22Rv1 (cell line): Measurements from ENCODE around the gene ITGAV.

ENCODE experiments used
- H3K27ac ChIP-seq: fragments of 450-650 bp; 2 replicates; pipeline ENCODE4 v1.5.1; 2017
- CTCF ChIP-seq: fragments of 450-650 bp; IDR thresholded peaks from 2 replicates; pipeline ENCODE4 v1.5.1; 2017; ENCODE audit warnings: mild to moderate bottlenecking
- ZFX ChIP-seq: fragments of 450-650 bp; IDR thresholded peaks from 2 replicates; pipeline ENCODE4 v1.6.1; 2017; ENCODE audit warnings: antibody characterized with exemption, borderline replicate concordance

Gene ITGAV

GRCh38 chr2:186590350-186590758 is 498 bp downstream of the ITGAV start:
- H3K27ac ChIP-seq: peak overlapping the region; percentile 74
- no peak for TF ChIP-seq ZFX
- no peak for TF ChIP-seq CTCF

DNA sequence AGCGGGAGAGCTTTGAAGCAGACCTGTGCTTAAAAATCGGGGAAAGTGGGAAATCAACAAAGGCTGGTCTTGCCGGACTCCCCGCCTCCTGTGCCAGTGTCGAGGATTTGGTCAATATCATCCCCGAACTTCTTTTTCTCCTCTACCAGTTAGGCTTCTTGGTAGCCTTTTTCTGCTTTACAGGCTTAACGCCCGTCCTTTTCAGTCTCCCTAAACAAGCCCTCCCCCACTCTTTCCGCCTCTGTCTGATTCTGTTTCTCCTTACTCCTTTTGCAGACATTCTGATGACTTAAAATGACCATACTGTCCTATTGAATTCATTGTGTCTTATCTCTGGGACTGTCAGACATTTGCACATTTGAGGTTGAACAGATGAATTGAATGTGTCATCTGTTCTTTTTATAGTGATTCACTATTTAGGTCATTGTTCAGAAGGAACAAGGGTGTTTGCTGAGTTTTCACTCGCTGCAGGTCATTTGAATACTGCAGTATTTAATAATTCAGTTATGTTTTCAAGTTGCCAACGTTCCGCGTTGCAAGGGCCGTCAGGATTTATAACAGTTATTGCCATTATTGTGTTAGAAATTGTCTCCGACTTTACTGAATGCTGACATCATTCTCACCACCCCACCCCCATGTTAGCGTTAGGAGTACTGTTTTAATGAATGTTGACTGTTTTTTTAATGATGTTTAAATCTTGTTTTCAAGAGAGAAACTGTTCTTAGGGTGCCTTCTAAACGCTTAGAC is 1.1 kb downstream of the ITGAV start:
- TF ChIP-seq ZFX: no peak
- H3K27ac ChIP-seq: peak overlapping the region; percentile 74

- H3K27ac ChIP-seq: no peak overlapping the region
- no peak for TF ChIP-seq CTCF
- no peak for TF ChIP-seq ZFX
Measured at GRCh38 chr2:186591506-186591890, 1.6 kb downstream of the ITGAV start.

DNA sequence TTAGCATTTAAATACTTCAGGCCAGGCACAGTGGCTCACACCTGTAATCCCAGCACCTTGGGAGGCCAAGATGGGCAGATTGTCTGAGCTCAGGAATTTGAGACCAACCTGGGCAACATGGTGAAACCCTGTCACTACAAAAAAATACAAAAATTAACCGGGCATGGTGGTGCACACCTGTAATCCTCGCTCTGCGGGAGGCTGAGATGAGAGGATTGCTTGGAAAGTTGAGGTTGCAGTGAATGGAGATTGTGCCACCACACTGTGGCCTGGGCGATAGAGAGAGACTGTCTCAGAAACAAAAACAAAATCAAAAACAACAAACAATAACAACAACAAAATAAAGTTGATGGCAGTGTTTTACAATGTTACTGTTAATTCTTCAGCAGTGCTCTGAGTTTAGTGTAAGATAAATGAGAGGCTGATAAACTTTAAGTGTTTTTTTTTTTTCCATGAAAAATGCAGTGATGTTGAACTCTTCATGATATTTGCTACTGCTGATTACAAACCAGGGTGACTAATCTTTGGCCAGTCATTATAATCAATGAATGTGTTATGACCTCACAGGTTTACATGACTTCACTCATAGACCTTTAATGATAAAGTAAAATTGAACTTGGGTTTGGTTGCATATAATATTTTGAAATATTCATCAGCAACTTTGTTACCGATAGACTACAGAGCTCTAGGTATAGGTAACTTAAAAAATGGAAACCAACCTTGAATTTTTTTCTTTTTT is 2.5 kb downstream of the ITGAV start:
- no peak for TF ChIP-seq CTCF
- no peak for TF ChIP-seq ZFX

DNA sequence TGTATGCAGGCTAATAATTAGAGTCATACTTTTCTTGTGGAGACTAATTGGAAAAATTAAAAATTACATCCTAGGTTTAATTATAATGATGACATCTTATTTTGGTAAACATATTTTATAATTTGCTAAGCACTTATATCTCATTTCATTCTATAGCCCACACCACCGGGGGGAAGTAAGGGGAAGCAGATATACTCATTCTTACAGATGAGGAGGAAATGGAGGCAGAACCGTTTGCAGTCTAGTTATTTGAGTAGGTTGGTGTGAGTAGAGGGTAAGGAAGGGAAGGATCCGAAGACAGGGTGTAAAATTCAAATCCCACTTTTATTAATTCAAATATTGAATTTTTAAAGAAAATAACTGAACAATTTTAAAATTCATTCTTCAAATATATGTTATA is 3.7 kb downstream of the ITGAV start:
- TF ChIP-seq ZFX: no peak
- TF ChIP-seq CTCF: no peak
- H3K27ac ChIP-seq: no peak overlapping the region

More for the DNA sequence above, 2.5 kb downstream of the ITGAV start:
- no peak overlapping the region for H3K27ac ChIP-seq

DNA sequence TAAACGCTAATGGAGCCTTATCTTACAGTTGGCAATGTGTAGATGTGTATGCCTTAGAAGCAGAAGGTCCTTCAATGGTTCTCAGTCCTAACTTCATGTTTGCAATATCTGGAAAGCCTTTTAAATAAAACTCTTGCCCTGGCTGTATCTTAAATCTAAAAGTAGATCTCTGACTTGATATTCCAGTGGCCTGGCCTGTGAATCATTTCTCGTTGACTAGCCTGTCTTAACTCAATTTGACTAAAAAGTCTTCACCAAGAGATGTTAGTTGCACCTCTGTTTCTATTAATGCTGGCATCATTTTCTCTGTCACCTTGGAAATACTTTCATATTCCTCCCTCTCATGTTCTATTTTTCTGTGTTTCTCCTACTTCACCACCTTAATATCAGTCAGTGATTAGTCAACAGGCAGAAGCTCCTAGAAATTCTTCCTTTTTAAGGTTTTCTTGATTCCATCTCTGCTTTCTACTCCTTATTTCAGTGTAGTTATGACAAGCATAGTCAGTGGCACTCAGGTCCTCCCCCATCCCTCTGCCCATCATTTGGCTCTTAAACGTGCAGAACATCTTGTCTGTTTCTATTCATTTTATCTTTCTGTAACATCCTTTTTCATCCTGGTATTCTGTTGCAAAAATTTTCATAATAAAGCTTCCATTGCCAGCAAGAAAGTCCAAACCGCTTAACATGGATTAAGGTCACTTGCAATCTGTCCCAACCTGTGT is 4.3 kb downstream of the ITGAV start:
- H3K27ac ChIP-seq: no peak overlapping the region
- TF ChIP-seq ZFX: no peak
- no peak for TF ChIP-seq CTCF

DNA sequence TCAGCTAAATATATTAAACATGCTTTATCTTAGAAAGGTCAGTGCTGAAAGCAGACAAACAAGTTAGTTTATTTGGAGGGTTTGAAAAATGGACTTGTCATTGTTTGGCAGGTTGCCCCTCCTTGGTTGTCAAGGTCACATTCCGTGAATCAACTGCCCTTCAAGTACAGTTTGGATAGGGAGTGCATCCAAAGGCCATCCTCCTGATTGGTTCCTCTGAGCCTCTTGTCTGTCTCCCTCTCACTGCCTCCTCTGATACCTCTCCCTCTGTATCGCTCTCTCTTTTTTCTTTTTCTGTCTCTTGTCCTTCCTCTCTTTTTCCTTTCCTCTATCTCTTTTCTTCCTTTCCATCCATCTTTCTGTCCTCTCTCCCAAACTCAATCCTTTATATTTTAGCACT is 5.4 kb downstream of the ITGAV start:
- TF ChIP-seq ZFX (no peak), CTCF (no peak)
- no peak overlapping the region for H3K27ac ChIP-seq
